ENCODE results near the gene FOXP1.

The FOXP1 gene

DNA sequence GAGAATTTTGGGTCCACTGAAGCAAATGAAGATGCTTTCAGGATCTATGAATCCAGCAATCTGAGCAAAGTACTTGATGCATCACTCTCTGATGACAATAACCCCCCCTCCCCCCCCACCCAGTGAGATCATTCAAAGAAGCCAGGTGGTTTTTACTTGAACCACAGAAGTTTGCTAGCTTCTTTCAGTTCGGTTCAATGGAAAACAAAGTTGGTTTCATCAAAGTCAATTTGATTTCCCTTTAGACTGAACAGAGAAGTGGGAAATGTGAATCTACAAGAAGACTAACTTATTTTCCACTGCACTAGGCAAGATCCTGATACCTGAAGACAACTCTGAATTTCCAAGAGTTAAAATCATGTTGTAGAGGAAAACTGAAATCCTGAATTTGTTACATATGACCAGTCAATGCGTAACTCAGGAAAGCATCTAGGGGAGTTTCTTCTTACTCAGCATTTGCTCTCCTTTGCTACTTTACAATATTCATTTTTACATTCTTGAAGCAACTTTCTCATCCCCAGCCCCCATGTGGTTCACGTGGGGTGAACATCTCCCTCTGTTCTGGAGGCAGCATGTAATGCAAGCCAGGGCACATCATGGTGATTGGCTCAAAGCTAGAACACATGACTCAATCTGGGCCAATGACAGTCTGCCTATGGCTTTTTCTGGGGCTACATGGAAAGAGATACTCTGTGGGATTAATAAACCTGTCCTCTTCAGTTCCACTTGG is 572.6 kb downstream of the FOXP1 start:
- DNase-seq: no peak

DNA sequence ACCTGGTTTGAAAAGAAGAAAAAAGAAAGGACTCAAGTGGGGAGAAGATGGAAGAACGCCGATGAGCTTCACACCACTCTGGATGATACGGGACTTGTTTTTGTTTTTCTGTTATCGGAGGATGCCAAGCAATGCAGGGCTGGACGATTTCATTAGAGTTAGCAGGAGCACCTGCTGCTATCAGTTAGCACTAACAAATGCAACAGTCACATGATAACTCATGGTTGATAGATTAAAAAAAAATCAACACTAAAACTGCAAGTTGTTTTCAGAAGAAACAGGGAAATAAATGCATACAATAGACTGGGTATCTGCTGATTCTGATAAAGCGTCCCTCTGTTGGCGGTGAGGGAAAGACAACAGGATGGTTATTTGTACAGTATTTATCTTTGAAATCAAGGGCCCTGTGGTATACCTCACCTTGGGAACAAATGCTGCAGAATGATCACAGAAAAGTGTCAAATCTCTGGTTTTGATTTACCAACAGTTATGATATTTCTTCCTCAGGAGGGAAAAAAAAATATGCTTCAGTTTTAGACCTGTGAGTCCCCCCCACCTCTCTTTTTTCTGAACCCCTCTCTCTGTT is 575.1 kb downstream of the FOXP1 start:
- no peak for DNase-seq

DNA sequence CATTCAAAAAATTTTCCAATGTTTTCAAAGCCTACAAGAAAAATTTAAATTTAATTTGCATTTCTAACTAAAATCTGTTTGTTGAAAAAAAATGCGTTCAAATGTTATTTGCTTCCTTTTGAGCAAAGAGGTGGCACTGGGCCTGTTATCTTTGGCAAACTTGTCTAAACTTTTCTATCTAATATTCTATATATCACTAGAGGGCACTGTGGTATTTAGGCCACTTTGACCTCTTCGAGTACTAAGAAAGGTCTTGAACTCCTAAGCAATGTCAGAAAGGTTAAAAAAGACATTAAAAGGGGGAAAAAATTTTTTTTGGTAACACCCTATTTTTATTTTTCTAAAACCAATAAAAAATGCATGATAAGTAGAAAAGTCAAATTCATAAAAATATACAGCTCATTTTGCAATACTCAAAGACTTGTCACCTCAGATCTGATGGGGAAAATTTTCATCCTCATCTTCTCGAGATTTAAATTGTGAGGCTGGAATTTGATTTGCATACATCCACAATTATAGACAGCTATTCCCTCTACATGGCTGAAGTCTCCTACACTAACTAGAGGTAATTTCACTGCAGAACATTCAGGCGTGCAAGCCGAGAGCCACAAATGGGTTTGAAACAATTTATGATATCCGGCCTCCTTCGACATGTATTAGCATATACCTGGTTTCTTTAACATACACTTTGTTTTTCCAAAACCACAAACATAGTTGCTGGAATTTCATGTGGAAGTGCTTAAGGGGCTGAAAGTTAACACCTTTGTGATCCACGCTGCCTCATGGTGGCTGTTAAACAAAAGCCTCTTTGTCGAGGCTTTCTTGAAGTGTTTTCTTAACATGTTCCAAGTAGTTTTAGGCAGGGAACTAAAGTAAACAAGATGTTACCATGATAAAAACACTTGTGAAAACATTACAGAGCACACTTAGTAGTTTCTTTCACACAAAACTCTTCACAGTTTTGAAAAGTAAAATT is 576.4 kb downstream of the FOXP1 start:
- DNase-seq: no peak

DNA sequence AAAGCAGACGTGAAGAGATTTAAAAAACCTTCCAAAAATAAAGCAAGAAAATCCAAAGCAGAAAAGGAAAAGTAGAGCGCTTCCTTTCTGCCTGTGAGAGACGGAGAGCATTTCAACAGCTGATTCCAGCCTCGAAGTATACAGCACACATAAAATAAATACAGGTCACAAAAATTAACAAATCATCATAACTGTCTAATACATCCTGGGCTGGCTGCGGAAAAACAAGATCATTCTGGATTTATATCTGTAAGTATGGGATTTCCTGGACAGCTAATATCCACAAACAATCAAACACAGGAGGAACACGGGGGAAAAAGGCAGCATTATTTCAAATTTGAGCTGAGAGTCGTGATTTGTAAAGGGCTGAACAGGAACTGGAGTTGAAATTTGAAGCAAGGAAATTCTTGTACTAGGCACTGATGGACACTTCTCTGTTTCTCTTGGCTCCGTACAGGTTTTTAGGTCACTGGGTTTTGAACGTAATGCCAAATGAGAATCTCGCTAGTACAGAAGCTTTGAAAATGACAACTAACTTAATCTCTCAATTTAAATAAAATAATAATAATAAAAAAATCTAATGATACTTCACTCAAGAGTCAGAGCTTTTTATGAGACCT is 577.7 kb downstream of the FOXP1 start:
- no peak for DNase-seq

DNA sequence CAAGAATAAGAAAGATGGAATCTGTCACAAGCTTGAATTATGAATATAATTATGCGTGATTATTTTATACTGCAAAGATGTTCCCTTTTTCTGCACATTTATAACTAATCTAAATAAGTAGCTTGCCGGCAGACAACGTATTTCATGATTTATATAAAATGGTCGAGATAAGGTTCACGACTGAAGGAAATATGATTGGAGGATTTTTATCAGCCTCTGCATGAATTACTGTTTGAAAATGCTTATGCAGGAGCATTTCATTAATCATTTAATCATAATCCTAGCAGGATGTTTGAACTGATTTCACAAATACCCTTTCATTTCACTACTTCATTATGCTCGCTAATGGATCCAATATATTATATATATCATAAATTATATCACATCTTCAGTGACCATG is 580.0 kb downstream of the FOXP1 start:
- DNase-seq: no peak

DNA sequence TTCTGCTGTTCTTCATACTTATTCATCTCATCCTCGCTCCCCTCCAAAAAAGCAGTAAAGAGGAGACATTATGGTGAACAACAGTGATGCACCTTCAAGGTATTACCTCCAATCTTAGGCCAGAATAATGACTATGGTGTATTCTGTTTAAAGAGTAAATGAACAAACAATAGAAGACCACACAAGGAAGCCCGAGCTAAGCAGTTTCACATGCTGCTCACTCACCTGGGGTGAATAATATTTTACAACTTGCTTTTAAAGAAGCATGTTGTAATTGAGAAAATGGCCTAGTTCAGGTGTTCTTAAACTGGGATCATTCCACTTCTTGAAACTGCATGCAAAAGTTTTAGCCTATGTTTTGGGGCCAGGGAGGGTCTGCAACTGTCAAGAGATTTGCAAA is 581.2 kb downstream of the FOXP1 start:
- DNase-seq: no peak

DNA sequence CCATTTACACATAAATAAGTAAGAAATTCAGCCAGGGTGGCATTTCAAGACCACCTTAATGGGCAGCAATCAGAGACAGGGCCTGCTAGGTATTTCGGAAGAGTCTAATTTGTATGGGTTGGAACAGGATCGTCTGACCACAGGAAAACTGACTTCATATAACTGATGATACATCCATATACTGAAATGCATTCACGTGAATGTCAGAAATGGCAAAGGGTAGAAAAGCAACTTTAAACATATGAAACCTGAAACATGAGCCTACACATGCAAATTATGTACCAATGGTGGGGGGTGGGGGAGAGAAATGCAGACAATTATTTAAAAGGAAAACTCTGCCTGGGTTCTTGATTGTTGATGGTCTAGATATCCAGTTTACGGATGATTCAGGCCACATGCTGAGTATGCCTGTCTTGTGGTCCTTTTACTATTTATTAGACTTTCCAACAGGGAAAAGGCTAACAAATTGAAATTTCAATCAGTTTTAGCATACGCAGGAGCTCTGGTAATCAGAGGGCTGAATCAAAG is 582.2 kb downstream of the FOXP1 start:
- DNase-seq: no peak

DNA sequence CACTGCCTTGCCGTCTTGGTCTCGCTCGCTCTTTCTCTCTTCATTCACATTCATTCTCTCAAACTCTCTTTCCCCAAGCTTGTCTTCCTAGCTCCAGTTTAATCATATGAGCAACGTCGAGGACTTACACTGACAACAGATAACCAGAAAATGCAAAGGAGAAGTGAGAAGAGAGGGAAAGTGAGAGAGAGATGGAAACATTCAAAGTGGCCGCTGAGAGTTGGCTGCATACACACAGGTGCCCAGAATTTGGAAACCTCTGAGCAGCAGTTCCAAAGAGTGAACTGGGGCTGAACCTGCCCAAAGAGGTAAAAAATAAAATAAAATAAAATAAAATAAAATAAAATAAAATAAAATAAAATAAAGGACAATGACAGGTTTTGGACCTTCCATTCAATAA is 583.0 kb downstream of the FOXP1 start:
- no peak for DNase-seq

DNA sequence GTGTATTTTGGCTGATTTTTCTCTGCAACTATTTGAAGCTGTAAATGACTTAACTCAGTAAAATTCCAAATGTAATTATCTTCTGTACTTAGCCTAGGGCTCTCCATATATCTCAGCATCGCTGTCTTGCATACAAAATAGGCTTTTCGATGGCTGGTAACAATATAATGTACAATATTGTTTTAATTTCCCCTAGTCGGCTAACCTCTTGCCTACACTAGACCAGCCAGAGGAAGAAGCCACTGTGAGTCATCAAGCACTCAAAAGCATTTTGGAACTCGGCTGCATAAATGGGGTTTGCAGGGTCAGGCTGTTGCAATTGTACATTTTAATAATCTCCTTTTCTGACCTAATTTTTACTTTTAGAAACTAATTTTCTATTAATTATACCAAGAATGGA is 583.8 kb downstream of the FOXP1 start:
- no peak for DNase-seq

DNA sequence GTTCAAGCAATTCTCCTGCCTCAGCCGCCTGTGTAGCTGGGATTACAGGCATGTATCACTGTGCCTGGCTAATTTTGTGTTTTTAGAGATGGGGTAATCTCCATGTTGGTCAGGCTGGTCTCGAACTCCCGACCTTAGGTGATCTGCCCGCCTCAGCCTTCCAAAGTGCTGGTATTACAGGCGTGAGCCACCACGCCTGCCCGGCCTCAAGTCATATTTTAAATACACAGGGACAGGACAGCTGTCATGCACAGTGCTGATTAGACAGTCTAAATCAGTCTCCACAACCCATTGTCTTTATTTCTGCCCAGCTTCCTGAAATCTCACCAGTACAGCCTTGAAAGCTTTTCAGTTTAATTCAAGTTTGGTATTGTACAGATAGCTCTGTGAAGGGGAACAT is 587.4 kb downstream of the FOXP1 start:
- no peak for DNase-seq

DNA sequence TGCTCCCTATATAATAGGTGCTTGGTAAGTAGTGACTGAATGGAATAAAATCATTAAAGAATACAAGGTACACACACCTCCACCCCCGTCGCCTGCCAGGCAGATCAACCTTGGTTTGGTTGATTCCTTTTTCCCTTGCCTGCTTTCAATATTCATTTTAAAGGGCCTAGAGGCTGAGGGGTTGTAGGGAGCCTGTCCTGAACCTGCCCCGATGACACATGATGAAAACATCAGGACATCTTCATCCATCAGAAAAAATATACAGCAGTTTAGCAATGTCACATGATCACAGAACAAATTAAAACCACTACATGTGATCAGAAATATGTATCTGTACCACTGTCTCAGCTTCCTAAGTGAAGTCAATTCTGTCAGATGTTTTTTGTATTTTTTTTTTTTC is 588.9 kb downstream of the FOXP1 start:
- no peak for DNase-seq

DNA sequence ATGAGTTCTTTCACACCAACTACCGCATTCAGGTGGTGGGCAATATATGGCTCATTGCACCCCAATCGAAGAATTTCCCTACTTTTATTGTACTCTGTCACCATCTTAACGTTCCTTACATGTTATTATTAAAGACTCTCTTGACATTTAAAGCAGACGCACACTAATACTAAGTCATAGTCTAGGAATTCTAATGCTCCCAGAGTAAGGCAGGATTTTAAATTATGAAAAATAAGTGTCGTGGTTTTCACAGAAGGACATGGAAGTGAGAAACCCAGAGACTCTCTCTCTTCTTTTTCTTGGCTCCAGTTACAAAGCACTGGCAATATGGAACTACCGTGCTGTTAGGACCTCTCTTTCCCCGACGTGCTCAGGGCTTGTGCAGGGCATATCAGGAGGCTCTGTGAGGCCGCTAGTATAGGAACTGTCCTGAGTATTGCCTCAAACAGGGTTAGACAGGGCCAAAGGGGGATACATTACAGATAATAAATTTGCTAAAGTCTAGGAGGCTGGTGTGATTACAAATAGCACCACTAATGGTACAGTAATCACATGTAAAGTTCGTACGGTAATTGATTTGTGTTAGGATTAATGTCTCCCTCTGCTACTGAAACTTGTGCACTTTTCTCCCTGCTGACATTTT is 590.8 kb downstream of the FOXP1 start:
- no peak for DNase-seq

DNA sequence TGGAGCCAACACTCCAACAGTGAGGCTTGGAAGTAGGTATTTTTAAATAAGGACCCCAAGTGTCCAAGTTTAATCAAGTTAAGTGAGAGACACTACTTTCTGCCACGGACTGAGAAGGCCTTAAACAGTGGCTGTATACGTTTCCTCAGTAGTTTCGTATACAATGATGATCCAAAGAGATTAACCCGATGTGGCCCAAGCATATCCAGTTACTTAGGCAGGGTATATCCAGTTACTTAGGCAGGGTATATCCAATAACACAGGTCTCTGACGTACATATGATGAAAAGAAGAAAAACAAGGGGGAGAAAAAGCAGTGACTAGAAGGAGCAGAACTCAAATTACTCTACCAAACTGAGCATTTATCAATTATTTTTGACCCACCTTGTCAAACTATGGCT is 591.4 kb downstream of the FOXP1 start:
- no peak for DNase-seq

DNA sequence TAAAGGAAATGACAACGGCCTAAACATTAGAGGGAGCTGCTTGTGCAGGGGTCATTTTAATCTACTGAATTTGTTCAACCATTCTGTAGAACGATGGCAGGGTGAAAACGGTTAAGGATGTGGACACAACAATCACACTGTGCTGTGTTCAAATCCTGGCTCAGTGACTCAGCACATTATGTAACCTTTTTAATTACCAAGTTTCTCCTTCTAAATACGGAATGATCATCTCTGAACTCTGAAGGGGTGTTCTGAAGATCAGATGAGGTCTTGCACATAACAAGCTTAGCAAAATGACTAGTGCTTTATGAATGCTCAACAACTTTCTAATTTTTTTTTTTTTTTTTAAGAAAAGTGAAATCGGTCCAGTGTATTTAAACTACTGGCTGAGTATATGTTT is 592.8 kb downstream of the FOXP1 start:
- DNase-seq: no peak

DNA sequence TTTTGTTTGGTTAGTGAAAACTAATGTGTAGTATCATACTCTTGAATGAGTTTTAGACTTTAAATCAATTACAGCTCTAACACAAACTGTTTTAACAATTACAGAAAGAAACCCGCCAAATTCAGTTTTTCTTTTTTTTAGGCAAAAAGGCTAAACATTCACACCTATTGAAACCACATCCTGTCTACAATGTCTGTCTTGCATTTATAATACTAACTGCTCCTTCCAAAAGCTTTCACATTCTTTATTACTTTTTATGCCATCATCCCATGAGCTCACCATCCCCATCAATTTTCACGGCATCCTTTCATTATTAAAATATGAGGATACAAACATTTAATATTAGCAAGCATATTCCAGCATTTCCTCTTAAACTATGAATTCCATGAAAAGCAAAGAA is 593.3 kb downstream of the FOXP1 start:
- no peak for DNase-seq

DNA sequence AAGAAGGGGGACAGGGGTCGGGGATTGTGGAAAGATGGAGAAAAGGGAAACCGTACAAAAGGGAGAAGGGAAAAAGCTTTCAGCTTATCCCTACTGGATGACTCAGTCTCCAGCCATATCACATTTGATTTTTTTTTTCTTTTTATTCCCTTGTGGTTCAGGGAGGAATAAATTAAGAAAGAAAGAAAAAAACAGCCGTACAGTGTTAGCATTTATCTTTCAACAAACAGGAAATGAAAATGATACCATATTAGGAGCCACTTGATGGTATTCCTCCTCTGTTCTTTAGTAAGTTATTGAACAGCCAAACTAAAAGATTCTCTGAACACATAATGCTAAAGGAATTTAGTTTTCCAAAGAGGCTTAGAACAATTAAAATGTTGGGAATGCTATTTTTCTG is 594.4 kb downstream of the FOXP1 start:
- DNase-seq: no peak

DNA sequence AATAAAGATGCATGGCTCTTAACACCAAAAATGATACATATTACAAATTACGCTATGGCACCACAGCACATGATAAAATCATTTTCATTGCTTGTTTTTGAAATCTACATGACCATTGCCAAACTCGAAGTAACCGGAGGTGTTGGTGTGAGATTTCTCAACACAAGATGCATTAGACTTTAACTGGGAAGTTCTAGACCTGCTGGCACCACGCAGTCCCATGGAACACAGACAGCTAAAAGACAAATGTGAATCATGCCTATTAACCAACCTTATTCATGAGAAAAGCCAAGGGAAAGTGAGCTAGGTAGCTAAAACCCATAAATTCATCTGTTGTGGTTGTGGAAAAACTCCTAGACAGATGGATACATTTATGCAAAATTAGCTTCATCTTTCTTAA is 595.4 kb downstream of the FOXP1 start:
- DNase-seq: no peak

DNA sequence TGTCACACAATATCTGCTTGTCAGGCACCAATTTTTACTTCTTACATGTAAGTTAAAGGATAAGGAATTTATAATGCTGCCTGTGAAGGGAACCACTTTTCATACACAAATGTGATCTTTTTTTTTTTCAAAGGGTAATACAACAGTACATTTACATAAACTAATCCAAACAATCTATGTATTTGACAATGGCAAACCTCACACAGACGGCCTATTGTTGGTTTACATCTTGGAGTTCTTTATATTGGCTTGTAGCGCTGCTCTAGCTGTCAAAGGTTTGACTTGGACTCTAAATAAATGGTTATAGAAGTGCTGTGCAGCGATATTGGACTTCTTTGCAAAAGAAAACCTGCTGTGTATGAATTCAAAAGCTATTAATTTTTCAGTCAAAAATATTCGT is 598.0 kb downstream of the FOXP1 start:
- DNase-seq: no peak

DNA sequence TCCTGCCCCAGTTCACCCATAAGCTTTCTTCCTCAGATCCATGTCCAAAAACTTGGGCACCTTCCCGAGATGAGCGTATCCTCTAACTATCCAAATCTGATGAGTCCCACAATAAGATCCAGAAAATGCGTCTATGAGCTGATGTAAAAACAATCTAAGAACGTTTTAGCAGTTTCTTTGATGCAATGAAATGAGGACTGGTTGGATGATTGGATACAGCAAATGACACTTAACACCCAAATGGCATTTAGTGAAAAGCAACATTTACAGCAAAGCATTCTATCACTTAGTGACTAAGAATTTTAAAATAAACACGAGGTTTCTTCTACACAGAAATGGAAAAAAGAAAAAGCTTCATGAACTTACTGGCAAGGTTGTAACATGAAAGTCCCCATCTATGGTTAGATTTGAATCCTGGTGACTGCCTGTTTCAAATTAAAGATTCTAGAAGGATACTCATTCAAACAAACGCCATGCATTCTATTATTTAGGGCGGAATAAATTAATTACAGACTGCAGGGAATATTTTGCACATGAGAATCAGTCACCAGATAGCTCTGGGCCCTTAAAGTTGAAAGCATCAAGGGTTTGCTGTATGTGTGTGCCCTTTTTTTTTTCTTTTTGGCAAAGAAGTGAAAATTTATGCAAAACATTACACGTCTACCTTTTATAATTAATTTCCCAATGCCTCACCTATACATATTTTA is 598.6 kb downstream of the FOXP1 start:
- DNase-seq: no peak

DNA sequence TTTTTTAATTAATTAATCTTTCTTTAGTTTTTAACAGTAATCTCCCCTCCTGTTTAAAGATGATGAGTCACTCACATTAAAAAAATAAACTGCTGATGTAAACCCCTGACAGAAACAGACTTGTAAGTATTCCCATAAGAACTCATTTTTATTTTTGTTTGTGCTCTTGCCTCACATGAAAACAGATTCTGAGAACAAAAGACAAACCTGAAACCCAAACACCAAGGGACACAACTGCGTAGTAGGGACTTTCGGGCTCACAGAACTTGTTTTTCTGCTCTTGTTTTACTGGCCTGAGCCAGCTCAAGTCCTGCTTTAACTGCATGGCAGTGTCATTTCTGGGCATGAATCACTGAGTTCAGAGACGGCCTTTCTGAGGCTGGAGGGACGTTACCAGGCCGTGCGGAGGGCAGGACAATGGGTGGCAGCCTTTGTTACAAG is 600.8 kb downstream of the FOXP1 start:
- DNase-seq: peak; percentile 38

DNA sequence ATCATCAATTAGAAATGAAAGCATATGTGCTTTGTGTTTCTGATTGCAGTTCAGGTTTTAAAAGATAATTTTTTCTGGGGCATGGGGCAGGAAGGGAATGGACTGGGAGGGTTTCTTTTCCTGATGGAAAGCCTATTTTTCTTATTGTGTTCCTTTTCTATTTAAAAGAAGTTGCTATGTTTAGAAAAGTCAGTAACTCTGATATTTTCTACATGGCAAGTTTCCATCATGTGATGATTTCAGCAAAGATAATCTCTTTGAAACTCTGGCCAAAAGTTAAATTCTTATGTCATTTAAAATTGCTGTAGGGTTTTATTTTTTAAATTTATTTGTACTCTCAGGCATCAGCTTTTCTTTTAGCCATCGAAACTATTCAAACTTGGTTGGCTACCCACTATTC is 601.2 kb downstream of the FOXP1 start:
- no peak for DNase-seq
